Fibroblast of mammary gland (primary cell): ENCODE data around the gene B3GALT5.

Experiments
- DNase-seq: peaks from one replicate; pipeline ENCODE4 v3.0.0-alpha.2; 2010; ENCODE audit warnings: low read depth
- H3K4me3 ChIP-seq: 2 replicates; pipeline ENCODE4 v1.5.1; 2011; ENCODE audit warnings: low read depth, mild to moderate bottlenecking, low read length, moderate library complexity; ENCODE audit not compliant: control insufficient read depth
- TF ChIP-seq, protein P1 (sequence below): conservative IDR thresholded peaks from 2 replicates; pipeline ENCODE4 v1.5.1; 2011; ENCODE audit warnings: low read depth, low read length, inconsistent platforms; ENCODE audit not compliant: control insufficient read depth, insufficient read depth

The B3GALT5 gene

DNA sequence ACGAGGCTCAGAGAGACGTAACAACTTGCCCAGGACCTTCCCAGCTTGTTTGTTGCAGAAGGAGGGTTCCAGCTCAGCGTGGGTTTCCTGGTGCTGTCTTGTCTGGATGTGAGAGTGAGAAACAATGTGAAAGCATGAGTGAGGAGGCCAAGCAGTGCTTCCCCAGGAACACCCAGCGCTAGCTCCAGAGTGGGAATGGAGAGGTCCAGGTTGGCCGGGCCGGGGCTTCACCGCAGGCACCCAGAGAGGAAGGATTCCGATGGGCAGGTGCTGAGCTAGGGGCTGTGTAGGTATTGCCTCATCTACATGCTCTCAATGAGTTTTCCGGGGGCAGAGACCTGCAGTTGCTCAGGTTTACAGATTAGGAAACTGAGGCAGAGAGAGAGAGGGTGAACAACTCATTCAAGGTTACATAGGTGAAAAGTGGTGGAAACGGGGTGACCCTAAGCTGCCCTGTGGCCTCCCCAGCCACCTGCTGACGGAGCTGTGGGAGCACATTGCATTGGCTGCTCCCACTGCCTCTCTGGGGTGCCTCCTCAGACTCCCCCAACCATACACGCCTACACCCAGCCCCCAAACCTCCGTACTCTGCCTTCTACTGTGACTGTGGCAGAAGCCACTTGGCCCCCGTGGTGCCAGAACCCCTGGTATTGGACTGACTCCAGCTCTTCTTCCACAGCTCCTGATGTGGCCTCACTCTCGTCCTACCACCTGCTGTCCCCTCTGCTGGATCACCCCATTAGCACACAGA is 51.2 kb downstream of the B3GALT5 start:
- no peak for DNase-seq
- no peak overlapping the region for H3K4me3 ChIP-seq
- TF ChIP-seq, protein P1, sequence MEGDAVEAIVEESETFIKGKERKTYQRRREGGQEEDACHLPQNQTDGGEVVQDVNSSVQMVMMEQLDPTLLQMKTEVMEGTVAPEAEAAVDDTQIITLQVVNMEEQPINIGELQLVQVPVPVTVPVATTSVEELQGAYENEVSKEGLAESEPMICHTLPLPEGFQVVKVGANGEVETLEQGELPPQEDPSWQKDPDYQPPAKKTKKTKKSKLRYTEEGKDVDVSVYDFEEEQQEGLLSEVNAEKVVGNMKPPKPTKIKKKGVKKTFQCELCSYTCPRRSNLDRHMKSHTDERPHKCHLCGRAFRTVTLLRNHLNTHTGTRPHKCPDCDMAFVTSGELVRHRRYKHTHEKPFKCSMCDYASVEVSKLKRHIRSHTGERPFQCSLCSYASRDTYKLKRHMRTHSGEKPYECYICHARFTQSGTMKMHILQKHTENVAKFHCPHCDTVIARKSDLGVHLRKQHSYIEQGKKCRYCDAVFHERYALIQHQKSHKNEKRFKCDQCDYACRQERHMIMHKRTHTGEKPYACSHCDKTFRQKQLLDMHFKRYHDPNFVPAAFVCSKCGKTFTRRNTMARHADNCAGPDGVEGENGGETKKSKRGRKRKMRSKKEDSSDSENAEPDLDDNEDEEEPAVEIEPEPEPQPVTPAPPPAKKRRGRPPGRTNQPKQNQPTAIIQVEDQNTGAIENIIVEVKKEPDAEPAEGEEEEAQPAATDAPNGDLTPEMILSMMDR, result no peak

DNA sequence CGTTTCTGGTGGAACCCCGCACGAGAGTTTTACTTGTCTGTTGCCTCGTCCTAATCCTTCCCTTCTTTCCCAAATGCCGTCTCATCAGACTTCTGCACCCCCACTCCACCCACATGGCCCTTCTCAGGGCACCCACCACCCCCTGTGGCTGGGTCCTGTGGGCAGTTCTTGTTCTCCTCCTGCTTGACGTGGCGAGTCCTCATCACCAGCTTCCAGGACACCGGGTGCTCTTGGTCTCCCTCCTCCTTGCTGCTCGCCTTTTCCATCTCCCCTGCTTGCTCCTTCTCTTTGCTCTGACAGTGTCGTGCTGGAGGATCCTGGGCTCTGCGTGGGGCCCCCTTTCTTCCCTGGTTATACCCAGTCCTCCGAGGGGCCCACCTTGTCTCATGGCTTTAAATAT is 51.8 kb downstream of the B3GALT5 start:
- no peak overlapping the region for H3K4me3 ChIP-seq
- TF ChIP-seq, protein P1, result no peak
- no peak for DNase-seq

DNA sequence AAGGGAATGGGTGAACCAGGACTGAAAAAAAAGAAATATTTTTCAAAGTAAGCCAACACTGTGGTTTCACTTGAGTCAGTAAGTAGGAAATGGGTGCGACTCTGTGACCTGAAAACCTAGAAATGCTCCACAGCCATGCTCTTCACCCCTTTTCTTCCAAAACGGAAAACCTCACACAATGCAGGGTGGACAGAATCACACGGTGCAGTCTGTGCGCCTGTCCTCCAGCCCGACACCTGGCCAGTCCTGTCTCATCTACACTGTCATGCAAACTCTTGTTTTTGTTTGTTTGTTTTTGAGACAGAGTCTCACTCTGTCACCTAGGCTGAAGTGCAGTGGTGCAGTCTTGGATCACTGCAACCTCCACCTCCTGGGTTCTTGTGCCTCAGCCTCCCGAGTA is 53.3 kb downstream of the B3GALT5 start:
- no peak overlapping the region for H3K4me3 ChIP-seq
- TF ChIP-seq, protein P1, result no peak
- no peak for DNase-seq

DNA sequence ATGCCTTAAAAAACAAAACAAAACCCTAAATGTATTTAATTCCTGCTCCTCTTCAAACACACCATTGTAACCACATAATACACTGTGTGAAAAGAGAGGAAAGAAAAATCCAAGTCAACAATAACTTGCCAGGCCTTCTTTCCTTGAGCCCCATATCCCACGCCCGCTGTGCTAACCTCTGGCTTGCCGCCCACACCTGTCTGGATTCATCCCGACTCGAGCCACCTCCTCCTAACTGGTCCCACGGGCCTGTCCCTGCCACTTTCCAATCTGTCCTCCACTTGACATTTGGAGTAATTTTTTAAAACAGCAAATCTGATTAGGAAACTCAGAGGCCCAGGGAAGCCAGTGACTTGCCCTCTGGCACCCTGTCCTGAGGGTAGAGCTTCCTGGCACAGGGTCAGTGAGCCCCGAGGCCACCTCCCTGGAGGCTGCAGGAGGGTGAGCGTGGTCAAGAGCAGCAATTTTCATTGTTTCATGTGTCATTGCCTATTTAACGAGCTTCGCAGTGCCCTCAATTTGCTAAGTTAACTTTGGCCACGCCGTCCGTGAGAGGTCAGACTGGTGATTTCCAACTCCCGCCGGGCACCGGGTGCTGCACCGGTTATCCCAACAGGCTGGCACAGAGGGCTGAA is 54.1 kb downstream of the B3GALT5 start:
- no peak for DNase-seq
- TF ChIP-seq, protein P1, result no peak
- H3K4me3 ChIP-seq, result no peak overlapping the region

DNA sequence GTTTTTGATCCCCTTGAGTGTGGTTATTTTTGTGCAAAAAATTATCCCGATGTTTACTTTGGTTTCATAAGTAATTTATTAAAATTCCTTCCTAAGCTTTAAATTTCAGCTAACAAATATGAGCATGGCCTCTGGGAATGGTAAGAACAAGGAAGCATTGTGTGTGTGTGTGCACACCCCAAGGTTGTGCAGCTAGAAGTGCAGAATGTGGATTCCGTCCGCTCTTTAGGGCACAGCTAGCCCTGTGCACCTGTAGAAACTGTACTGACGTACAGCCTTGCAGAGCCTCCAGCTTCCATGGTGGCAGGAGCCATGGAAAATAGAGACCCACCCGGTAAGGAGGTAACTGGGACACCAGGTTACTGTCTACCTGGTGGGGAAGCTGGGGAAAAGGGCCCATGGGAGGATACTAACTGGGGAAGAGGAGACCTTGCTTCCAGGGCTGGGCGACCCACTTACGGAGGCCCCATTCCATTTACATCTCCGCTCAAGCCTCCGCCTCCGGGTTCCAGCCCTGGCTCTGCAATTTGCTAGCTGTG is 54.7 kb downstream of the B3GALT5 start:
- H3K4me3 ChIP-seq, result no peak overlapping the region
- no peak for DNase-seq
- TF ChIP-seq, protein P1, result no peak

DNA sequence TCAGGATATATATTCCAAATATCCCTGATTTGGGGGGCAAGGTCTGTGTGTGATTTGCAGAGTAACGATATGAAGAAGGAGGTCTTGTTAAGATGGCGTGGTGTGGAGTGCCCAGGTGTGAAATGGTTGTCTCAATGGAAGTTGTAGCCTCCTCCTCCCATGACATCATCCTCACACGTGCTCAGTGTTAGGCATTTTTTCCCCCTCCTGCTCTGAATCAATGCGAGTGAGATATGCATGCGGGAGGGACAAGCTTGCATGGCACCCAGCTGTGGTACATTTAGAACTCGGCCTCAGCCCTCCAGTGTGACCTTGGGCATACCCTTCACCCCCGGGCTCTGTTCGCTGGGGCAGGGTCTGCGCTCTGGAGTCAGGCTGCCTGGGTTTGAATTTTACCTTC is 55.6 kb downstream of the B3GALT5 start:
- TF ChIP-seq, protein P1, result no peak
- no peak overlapping the region for H3K4me3 ChIP-seq
- no peak for DNase-seq
